Mucosa of descending colon (tissue), 3 donors: ENCODE results near the gene FCGR2B. TPM values are rescaled to one million over a fixed set of nuclear protein-coding genes. Genes with fewer than 3 reads are reported as not detected.
"Not testable (repeated sequence)": the region's sequence is repeated elsewhere in the genome, so short reads cannot be mapped to it uniquely, and the experiment has no call there.

ENCODE experiments used
- ATAC-seq: fragments of 200-7000 bp; cut with Tn5 transposase; one replicate; pipeline ENCODE4 v1.9.1; 2020; ENCODE audit warnings: mild to moderate bottlenecking, moderate library complexity
- DNase-seq, 3 donors: peaks; one replicate each; pipeline ENCODE4 v3.0.0-alpha.2; 2020
- H3K36me3 ChIP-seq: fragments of 200-600 bp; one replicate; pipeline ENCODE4 v1.8.0; 2021; ENCODE audit warnings: low read depth, mild to moderate bottlenecking
- H3K4me1 ChIP-seq: fragments of 200-600 bp; one replicate; pipeline ENCODE4 v1.8.0; 2021; ENCODE audit warnings: low read depth, mild to moderate bottlenecking
- H3K4me3 ChIP-seq: fragments of 200-600 bp; one replicate; pipeline ENCODE4 v1.8.0; 2021; ENCODE audit warnings: mild to moderate bottlenecking
- H3K9me3 ChIP-seq: fragments of 200-600 bp; one replicate; pipeline ENCODE4 v1.8.0; 2021; ENCODE audit warnings: mild to moderate bottlenecking
- CTCF ChIP-seq: fragments of 200-600 bp; IDR thresholded peaks from one replicate; pipeline ENCODE4 v1.8.0; 2022; ENCODE audit warnings: antibody characterized with exemption, mild to moderate bottlenecking
- intact Hi-C, 2 donors: fragments of 100-400 bp; cut with DNase I in 1 of 2; cut with micrococcal nuclease in 1 of 2; formaldehyde crosslinking; loops; one replicate each; pipeline versions ENCODE4 v1.11.0 to v1.11.1; 2022; cut with DNase I, micrococcal nuclease
- total RNA-seq, 3 donors: library from RNA; stranded (reverse); fragmentation: NEBNext Ultra II Directional in 2 of 3; extraction: Animal tissue kit (Norgen Biotek cat#: 25700) in 2 of 3; gene quantifications; one replicate each; pipeline versions ENCODE4 v1.2.1 to v1.2.4, GENCODE V29; 2021 to 2023
- donor health status: DM: no; HTN: no; CAD: no; lungs with moderate emphysema.
- donor health status: DM: no; HTN: no; CAD: no.
- donor health status: DM: no; HTN: yes; CAD: no.

FCGR2B gene
- total RNA-seq, 3 donors from 2014 or later = 5.1 to 18.7 (median 14.8) TPM

- H3K4me1 ChIP-seq = no peaks in the 10 kb centered on the region
- ATAC-seq (no peak), DNase-seq (no peak)
- H3K36me3 ChIP-seq = no peaks in the 10 kb centered on the region
- intact Hi-C loops = no loop called here
- TF ChIP-seq CTCF = no peak
- H3K9me3 ChIP-seq = no peaks in the 10 kb centered on the region
- H3K4me3 ChIP-seq = no peak within 1 kb of the TSS
Measured at GRCh38 chr1:161631076-161631475, 31.9 kb upstream of the FCGR2B start, which contains the start of gene FCGR3B. FCGR3B (minus strand) TSS chr1:161631176; CDS start chr1:161631094, 82 bp downstream.

- DNase-seq, H3K4me1 ChIP-seq, H3K36me3 ChIP-seq, intact Hi-C loops, H3K9me3 ChIP-seq, ATAC-seq, H3K4me3 ChIP-seq: not testable (repeated sequence)
Measured at GRCh38 chr1:161634993-161635392, 27.9 kb upstream of the FCGR2B start.

- H3K4me1 ChIP-seq, intact Hi-C loops, H3K9me3 ChIP-seq, H3K4me3 ChIP-seq, ATAC-seq, DNase-seq, H3K36me3 ChIP-seq: not testable (repeated sequence)
Measured at GRCh38 chr1:161636189-161636782, 26.7 kb upstream of the FCGR2B start.

- intact Hi-C loops, H3K9me3 ChIP-seq, H3K36me3 ChIP-seq, DNase-seq, H3K4me3 ChIP-seq, H3K4me1 ChIP-seq, ATAC-seq: not testable (repeated sequence)
Measured at GRCh38 chr1:161636976-161637375, 26.0 kb upstream of the FCGR2B start.

GRCh38 chr1:161638251-161638993 lies 24.5 kb upstream of the FCGR2B start:
- intact Hi-C loops, DNase-seq, H3K9me3 ChIP-seq, H3K4me3 ChIP-seq, H3K4me1 ChIP-seq, H3K36me3 ChIP-seq, ATAC-seq: not testable (repeated sequence)

- H3K9me3 ChIP-seq, DNase-seq, ATAC-seq, H3K4me1 ChIP-seq, H3K36me3 ChIP-seq, intact Hi-C loops, H3K4me3 ChIP-seq: not testable (repeated sequence)
Measured at GRCh38 chr1:161639203-161639602, 23.7 kb upstream of the FCGR2B start.

- H3K4me1 ChIP-seq, H3K36me3 ChIP-seq, H3K9me3 ChIP-seq, DNase-seq, intact Hi-C loops, H3K4me3 ChIP-seq: not testable (repeated sequence)
- ATAC-seq = peak; percentile 47
Measured at GRCh38 chr1:161642697-161643096, 20.2 kb upstream of the FCGR2B start.

- H3K4me3 ChIP-seq, H3K36me3 ChIP-seq, DNase-seq, intact Hi-C loops, H3K9me3 ChIP-seq, H3K4me1 ChIP-seq: not testable (repeated sequence)
- ATAC-seq = peak; percentile 37
Measured at GRCh38 chr1:161643481-161644208, 19.3 kb upstream of the FCGR2B start.

- H3K4me3 ChIP-seq, intact Hi-C loops, ATAC-seq: not testable (repeated sequence)
Measured at GRCh38 chr1:161644855-161645254, 18.1 kb upstream of the FCGR2B start.

GRCh38 chr1:161647507-161648360 lies 15.2 kb upstream of the FCGR2B start:
- H3K9me3 ChIP-seq, H3K4me1 ChIP-seq, H3K36me3 ChIP-seq, intact Hi-C loops, H3K4me3 ChIP-seq: not testable (repeated sequence)
- peak; percentile 44 for ATAC-seq
- peak in 1 of 3 donors; percentile 7 for DNase-seq

More at GRCh38 chr1:161644855-161645254, 18.1 kb upstream of the FCGR2B start:
- not testable (repeated sequence) for H3K4me1 ChIP-seq, H3K9me3 ChIP-seq, DNase-seq, H3K36me3 ChIP-seq

GRCh38 chr1:161653541-161653940 lies 9.4 kb upstream of the FCGR2B start:
- H3K4me3 ChIP-seq, intact Hi-C loops, H3K36me3 ChIP-seq, H3K9me3 ChIP-seq, DNase-seq, H3K4me1 ChIP-seq: not testable (repeated sequence)
- peak; percentile 23 for ATAC-seq

- intact Hi-C loops, DNase-seq, H3K4me3 ChIP-seq, H3K9me3 ChIP-seq, ATAC-seq, H3K4me1 ChIP-seq, H3K36me3 ChIP-seq: not testable (repeated sequence)
Measured at GRCh38 chr1:161653971-161654370, 9.0 kb upstream of the FCGR2B start.
